Muscle of leg (tissue), 11 donors: ENCODE results near the gene ADAR. TPM values are rescaled to one million over a fixed set of nuclear protein-coding genes. Genes with fewer than 3 reads are reported as not detected.
A peak's percentile ranks its signal among the peaks of the same experiment; 100 is the strongest.

Experiments used
- DNase-seq: peaks from one replicate; pipeline ENCODE4 v3.0.0; 2013
- H3K27ac ChIP-seq: one replicate; pipeline ENCODE4 v1.5.1; 2013; ENCODE audit warnings: mild to moderate bottlenecking, low read length, control low read depth
- H3K27me3 ChIP-seq: one replicate; pipeline ENCODE4 v1.6.1; 2013; ENCODE audit warnings: low read length; ENCODE audit not compliant: control insufficient read depth, insufficient read depth
- H3K36me3 ChIP-seq: one replicate; pipeline ENCODE4 v1.6.1; 2013; ENCODE audit warnings: low read length; ENCODE audit not compliant: control insufficient read depth, insufficient read depth
- H3K4me1 ChIP-seq: one replicate; pipeline ENCODE4 v1.6.1; 2013; ENCODE audit warnings: low read length; ENCODE audit not compliant: control insufficient read depth, insufficient read depth
- H3K4me3 ChIP-seq: one replicate; pipeline ENCODE4 v1.5.1; 2013; ENCODE audit warnings: low read length, control low read depth
- H3K9me3 ChIP-seq: replicated peaks from 2 replicates; pipeline ENCODE4 v1.6.1; 2013; ENCODE audit warnings: low read depth, low read length; ENCODE audit not compliant: control insufficient read depth
- WGBS: methylation state at CpG from one replicate; pipeline ENCODE4 v1.1.5; 2013; ENCODE audit warnings: missing lambda C conversion rate; ENCODE audit not compliant: insufficient coverage; 5-methylcytosine and 5-hydroxymethylcytosine counted together
- polyA plus RNA-seq, 8 donors: library from polyadenylated mRNA; unstranded; fragments of 120-200 nt; gene quantifications; one replicate each; pipeline versions ENCODE4 v1.2.1 to v1.2.3, GENCODE V29; 2013; ENCODE audit warnings: inconsistent platforms in 1 of 8, low replicate concordance in 1 of 8; ENCODE audit not compliant: insufficient read length in 8 of 8, insufficient read depth in 1 of 8
- total RNA-seq: library from RNA; stranded (reverse); fragments of 120-200 nt; gene quantifications from one replicate; pipeline ENCODE4 v1.2.4, GENCODE V29; 2013

The ADAR gene
- total and polyA plus RNA-seq, 9 donors: 38.6 to 71.9 (median 52.6) TPM

DNA sequence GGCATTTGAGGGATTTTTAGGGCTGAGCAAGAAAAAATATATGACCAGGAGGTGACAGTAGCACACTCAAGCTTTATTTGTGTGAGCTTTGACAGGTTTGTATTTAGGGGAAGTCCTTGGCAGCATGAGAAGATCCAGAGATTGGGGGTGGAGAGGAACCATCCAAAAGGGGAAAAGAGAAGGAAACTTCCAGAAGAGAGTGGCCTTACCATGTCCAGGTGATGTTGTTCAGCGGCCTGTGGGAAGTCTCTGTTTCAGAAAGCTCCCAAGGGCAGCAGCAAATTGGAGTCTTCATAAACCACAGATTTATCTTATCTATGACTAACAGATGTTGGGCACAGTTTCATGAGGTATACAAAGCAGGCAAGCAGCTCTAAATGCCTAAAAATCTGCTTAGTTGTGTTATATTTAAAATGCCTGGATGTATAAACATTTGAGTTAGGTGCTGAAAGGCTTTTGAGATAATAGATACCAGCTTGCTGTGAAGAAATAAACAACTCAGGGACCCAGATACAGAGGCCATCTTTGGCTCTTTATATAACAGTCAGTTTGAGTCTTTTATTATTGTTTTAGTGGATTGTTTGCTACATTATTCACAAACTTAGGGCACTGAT, 21.2 kb upstream of the ADAR start:
- H3K27me3 ChIP-seq: peaks cover 6% of the 10 kb centered on the region
- H3K4me1 ChIP-seq: peaks cover 12% of the 10 kb centered on the region
- no peak for DNase-seq
- no CpG with 5 or more reads among the region's 1 CpG for WGBS
- no peak overlapping the region for H3K4me3 ChIP-seq
- H3K36me3 ChIP-seq: no peaks in the 10 kb centered on the region
- no peak overlapping the region for H3K27ac ChIP-seq
- peaks cover 4% of the 10 kb centered on the region for H3K9me3 ChIP-seq

DNA sequence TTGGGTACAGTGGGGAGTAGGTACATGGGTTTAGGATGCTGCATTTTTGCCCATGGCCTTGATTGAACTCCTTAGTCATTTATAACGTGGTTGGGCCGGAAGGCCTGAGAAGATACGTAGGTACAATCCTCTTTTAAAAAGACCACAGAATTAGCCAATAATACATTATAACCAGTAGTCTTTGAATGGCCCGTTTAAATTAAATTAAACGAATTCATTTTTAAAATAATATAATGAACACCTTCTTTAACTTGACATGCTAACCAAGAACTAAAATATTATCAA, 20.1 kb upstream of the ADAR start:
- peak overlapping the region; percentile 87 for H3K4me3 ChIP-seq
- no peak for DNase-seq
- H3K27ac ChIP-seq: peak overlapping the region; percentile 92
- H3K9me3 ChIP-seq: peaks cover 4% of the 10 kb centered on the region
- peaks cover 2% of the 10 kb centered on the region for H3K27me3 ChIP-seq
- peaks cover 12% of the 10 kb centered on the region for H3K4me1 ChIP-seq
- no peaks in the 10 kb centered on the region for H3K36me3 ChIP-seq
- WGBS: no CpG with 5 or more reads among the region's 5 CpGs

DNA sequence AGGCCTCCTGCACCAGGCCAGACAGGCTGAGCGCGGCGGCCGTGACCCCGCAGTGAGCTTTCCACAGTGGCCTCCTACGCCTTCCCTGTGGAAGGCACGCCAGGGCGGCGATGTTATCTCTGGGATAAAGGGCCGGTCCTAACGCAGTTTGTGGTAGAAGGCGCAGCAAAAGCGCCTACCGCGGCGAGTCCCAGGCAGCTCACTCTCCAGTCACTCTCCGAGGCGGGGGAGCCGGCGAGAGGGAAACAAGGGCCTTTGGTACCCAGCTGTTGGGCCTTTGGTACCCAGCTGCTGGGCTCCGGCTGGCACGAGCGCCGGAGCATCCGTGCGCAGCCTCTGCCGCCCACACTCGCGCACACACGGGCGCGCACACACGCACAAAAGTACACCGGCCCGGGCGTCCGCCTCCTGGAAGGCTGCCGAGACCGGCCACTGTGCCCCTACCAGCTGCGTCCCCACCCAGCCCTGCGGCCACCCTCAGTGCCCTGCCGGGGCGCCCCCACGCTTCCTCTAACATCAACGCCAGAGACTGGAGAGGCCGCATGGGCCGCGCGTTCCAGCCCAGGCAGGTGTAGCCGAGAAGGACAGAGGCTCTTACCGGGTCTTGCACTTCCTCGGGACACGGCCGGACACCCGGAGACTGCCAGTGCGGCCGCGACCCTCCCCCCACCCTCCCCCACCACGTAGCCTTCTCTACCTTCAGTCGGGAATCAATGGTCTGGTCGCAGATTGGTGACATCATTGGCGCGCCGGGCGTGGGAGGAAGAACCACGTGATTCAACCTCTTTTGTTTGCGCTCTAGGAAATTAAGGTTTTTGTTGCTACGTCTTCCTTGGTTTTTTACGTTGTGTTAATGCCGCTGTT, 19.5 kb upstream of the ADAR start:
- H3K4me3 ChIP-seq: peak overlapping the region; percentile 87
- H3K27ac ChIP-seq: peak overlapping the region; percentile 92
- under 1% methylated on average over 56 of the region's 70 CpGs for WGBS
- H3K27me3 ChIP-seq: no peaks in the 10 kb centered on the region
- H3K9me3 ChIP-seq: peaks cover 4% of the 10 kb centered on the region
- peaks cover 12% of the 10 kb centered on the region for H3K4me1 ChIP-seq
- DNase-seq: peak; percentile 96
- no peaks in the 10 kb centered on the region for H3K36me3 ChIP-seq

DNA sequence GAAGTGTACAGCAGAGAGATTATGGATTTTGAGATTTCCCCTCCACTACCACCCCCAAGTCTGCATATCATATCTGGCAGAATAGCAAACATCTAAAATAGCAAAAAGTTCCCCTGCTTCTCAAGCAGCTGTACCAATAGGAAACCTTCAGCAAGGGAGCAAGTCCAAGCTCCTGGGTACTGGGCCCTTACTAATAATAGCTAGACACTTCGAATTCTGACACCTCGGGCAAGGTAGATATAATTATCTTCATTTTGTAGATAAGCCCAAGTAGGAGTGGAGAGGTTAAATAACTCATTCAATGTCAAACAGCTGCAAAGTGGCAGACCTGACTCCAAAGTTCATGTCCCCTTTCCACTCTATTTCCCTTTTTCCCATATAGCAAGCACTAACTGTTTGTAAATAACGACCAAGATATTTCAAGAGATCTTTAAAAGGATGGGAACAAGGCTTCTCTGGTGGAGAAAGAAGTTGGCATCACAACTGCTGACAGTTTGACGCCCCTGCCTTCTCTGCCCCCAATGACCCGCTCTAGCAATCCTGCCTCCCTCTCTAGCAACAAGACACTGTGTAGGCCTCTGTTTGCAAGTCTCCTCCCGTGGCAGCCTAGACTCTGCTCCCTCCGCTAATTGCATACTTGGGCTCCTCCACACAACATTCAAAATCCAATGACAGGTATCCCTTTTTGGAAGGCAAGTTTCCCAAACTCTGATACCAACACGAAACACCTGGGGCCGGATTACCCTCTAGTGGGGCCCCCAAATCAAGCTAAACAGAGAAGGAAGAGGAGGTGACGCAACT, 18.7 kb upstream of the ADAR start:
- H3K4me1 ChIP-seq: peaks cover 12% of the 10 kb centered on the region
- peaks cover 4% of the 10 kb centered on the region for H3K9me3 ChIP-seq
- H3K4me3 ChIP-seq: peak overlapping the region; percentile 87
- DNase-seq: no peak
- peak overlapping the region; percentile 92 for H3K27ac ChIP-seq
- no peaks in the 10 kb centered on the region for H3K27me3 ChIP-seq
- 15% methylated on average over 4 of the region's 10 CpGs for WGBS
- H3K36me3 ChIP-seq: peaks cover 2% of the 10 kb centered on the region

DNA sequence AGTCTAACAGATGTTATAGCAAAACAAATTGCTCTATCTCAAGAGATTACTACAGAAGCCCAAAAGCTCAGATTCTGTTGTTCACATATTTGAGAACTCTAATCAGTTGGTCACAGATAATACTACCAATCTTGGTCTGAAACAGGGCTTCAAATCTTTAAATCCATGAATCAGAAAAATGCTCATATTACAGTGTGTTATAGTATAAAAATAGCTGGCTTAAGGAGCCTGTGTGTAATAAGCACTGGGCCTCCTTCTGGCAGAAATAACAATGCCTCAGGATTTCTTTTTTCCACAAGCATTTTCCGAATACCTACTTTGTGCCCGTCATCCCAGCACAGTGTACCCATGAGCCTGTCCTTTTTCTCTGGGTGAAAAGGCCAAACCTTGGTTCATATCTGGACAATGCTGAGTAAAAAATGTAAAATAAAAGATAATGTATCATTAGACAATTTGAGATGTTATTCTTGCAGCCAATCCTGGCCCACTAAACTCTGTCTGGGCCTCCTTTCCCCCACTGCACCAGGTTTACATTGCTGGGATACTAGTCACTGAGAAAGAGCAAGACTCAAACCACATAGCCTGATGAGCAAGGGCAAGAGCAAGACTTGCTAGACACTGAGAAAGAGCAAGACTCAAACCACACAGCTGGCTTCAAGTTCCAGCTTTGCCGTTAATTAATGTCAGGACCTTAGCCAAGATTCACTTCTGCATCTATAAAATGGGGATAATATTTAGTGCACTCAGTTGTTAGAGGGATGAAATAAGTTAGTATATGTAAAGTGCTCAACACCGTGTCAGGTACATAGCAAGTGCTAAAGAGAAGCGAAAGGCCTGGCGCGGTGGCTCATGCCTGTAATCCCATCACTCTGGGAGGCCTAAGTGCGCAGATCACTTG, 17.0 kb upstream of the ADAR start:
- WGBS: 86% methylated on average over 6 of the region's 8 CpGs
- no peaks in the 10 kb centered on the region for H3K27me3 ChIP-seq
- no peak overlapping the region for H3K27ac ChIP-seq
- H3K4me3 ChIP-seq: no peak overlapping the region
- H3K4me1 ChIP-seq: peaks cover 12% of the 10 kb centered on the region
- H3K36me3 ChIP-seq: peaks cover 2% of the 10 kb centered on the region
- H3K9me3 ChIP-seq: peaks cover 3% of the 10 kb centered on the region
- DNase-seq: peak; percentile 43

DNA sequence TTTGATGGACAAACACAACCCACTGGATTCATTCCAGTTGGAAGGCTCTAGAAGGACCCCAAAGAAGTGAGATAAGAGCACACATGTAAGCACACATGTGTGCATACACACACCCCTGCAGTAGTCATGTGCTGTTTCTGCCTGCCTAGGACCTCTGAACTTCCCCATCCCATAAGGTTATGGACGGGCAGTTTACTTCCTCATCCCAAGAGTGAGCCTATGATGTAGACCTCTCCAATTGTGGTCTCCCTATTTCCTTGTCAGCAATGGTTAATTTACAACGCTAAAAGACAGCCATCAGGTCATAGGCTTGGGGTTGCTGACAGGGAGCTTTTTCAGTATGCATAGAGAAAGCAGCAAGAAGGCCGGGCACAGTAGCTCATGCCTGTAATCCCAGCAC, 15.4 kb upstream of the ADAR start:
- H3K4me3 ChIP-seq: no peak overlapping the region
- DNase-seq: peak; percentile 54
- no peaks in the 10 kb centered on the region for H3K9me3 ChIP-seq
- 60% methylated on average over 1 of the region's 3 CpGs for WGBS
- no peaks in the 10 kb centered on the region for H3K27me3 ChIP-seq
- no peak overlapping the region for H3K27ac ChIP-seq
- peaks cover 2% of the 10 kb centered on the region for H3K36me3 ChIP-seq
- H3K4me1 ChIP-seq: peaks cover 12% of the 10 kb centered on the region

DNA sequence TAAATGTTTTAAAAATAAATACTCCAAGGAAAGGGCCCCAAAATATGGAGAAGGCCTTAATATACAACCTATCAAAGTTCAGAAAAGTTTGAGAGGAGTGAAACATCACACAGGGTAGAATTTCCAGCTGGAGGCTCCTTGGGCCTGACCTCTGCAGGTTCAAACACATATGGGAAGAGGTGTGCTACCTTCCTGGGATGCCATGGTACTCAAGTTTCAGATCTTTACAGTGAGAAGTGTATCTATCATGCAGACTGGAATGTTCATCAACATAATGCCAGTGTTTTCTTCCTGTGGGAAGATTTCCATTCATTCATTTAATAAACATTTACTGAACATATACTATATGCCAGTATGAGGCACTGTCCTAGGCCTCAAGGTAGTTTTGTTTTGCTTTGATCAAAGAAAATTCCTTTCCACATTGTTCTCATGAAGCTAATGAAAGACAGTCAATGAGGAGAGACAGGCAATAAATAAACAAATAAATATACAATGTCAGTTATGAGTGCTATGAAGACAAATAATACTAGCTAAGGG, 14.6 kb upstream of the ADAR start:
- Histone ChIP-seq H3K4me3 (no peak overlapping the region), H3K4me1 (peaks cover 12% of the 10 kb centered on the region), H3K9me3 (no peaks in the 10 kb centered on the region), H3K36me3 (peaks cover 2% of the 10 kb centered on the region), H3K27me3 (no peaks in the 10 kb centered on the region), H3K27ac (no peak overlapping the region)
- DNase-seq: no peak

DNA sequence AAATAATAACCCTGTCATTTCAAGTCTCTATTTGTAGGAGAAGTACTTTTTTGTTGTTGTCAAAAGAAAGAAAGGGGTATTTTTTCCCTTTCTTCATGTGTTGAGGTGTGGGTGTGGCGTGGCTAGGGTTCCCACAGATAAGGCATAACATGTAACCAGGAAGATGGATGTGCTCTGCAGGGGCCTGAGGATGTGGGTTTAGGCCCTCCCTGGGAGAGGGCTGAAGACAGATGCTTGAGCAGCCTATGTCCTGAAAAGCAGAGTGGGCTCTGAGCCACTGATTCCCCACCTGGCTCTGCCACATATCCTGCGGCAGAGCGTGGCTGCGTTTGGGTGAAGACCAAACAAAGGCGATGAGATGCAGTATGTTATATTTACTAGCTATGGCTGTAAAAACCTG, 13.9 kb upstream of the ADAR start:
- Histone ChIP-seq H3K27me3 (no peaks in the 10 kb centered on the region), H3K4me3 (no peak overlapping the region), H3K4me1 (peaks cover 9% of the 10 kb centered on the region), H3K36me3 (peaks cover 2% of the 10 kb centered on the region), H3K9me3 (no peaks in the 10 kb centered on the region), H3K27ac (no peak overlapping the region)
- 66% methylated on average over 4 of the region's 5 CpGs for WGBS
- DNase-seq: no peak

DNA sequence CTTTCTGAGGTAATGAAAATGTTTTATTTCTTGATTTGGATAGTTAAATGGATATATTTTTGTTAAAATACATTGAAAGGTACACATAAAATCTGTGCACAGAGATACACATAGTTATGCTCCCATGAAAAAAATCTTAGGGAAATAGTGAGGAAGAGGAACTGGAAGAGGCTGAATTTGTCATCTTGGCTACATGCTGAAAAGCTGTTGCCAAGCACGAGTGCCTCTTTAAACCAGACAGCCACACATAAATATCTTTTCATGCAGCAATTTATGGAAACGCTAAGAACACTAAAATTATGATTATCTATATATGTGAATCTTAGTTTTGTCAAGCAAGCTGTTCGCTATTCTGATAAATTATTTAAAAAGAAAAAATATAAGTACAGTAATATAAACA, 12.8 kb upstream of the ADAR start:
- no CpG with 5 or more reads among the region's 3 CpGs for WGBS
- H3K4me1 ChIP-seq: peaks cover 2% of the 10 kb centered on the region
- no peak overlapping the region for H3K4me3 ChIP-seq
- no peaks in the 10 kb centered on the region for H3K9me3 ChIP-seq
- H3K27me3 ChIP-seq: no peaks in the 10 kb centered on the region
- H3K36me3 ChIP-seq: peaks cover 2% of the 10 kb centered on the region
- H3K27ac ChIP-seq: no peak overlapping the region
- peak; percentile 22 for DNase-seq
